ENCODE results near the gene BPHL.

DNA sequence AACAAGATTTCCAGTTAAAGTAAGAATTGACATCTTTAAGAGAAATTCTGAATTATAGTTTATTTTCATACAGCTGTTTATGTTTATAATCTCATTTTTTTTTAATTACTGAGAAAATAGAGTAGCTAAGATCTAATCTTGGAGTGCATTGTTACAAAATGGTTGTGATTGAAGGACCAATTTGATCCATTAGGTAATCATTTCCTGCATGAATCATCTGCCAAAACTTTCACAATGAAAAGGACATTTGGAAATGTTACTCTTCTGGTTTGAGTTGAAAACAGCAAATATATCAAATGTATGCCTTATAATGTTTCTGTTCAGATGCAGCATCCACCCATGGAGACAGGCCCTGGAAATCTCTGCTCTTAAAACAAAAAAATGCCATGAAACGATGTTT is 19.8 kb downstream of the BPHL start:
- TF ChIP-seq MXI1 (IDR thresholded peaks at IDR 0.05; ENCODE audit: low read depth, low read length) (no peak), TAF1 (IDR thresholded peaks at IDR 0.05; ENCODE audit: borderline replicate concordance, low read depth, low read length) (no peak), CTCF (IDR thresholded peaks at IDR 0.05) (no peak), RXRA (IDR thresholded peaks at IDR 0.05; ENCODE audit: borderline replicate concordance, low read depth) (no peak), TCF12 (IDR thresholded peaks at IDR 0.05) (no peak), GABPA (IDR thresholded peaks at IDR 0.05; ENCODE audit: low read depth) (no peak), SIN3A (IDR thresholded peaks at IDR 0.05; ENCODE audit: borderline replicate concordance, low read depth, low read length) (no peak), RFX5 (IDR thresholded peaks at IDR 0.05; ENCODE audit: low read length) (no peak), POLR2AphosphoS5 (IDR thresholded peaks at IDR 0.05; ENCODE audit: low read depth, low read length) (no peak), EP300 (IDR thresholded peaks at IDR 0.05; ENCODE audit: borderline replicate concordance in 1 of 2, low read depth in 1 of 2, low read length in 1 of 2) (no peak), RCOR1 (IDR thresholded peaks at IDR 0.05; ENCODE audit: low read length) (no peak)

Measured in SK-N-SH (cell line).